HG03159 (cell line): Measurements from ENCODE around the gene NATD1.

Experiments used
- ATAC-seq: cut with Tn5 transposase; IDR thresholded peaks from one replicate; pipeline ENCODE4 v1.9.1; 2021; ENCODE audit warnings: mild to moderate bottlenecking, moderate library complexity; ENCODE audit not compliant: unreplicated experiment

NATD1 gene

DNA sequence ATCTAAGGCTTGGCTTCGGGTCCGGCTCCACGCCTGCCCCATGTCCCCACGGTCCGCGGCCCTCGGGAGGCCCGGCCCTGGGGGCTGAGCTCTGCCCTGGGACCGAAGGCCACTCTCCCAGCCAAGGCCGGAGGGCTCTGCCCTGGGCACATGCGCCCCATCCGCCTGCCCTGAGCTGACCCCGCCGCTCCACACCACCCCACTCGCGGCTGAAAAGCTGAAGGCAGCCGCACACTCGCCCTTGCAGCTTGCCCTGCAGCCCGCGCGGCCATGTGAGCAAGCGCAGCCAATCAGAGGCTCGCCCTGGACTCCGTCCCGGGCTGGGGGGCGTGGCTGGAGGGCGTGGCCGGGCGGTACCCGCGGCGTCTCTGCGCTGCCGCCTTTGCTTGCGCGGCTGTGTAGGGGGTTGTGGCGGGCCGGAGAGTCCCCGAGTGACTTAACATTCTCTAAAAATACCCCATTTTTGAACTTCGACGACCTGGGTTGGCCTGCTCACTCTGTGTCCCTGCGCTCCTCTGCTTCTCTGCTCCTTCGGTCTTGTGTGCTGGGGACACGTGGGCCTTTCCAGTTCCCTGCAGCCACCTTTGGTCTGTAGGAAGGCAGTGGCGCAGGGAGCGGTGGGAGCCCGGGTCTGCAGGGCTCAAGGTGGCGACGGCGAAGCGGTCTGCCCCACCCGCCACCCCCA lies 22.5 kb upstream of the NATD1 start:
- ATAC-seq, result peak; percentile 90

- no peak for ATAC-seq
Measured at GRCh38 chr17:21275047-21275578, 21.9 kb upstream of the NATD1 start.

- ATAC-seq, result no peak
Measured at GRCh38 chr17:21272881-21273792, 19.9 kb upstream of the NATD1 start.

DNA sequence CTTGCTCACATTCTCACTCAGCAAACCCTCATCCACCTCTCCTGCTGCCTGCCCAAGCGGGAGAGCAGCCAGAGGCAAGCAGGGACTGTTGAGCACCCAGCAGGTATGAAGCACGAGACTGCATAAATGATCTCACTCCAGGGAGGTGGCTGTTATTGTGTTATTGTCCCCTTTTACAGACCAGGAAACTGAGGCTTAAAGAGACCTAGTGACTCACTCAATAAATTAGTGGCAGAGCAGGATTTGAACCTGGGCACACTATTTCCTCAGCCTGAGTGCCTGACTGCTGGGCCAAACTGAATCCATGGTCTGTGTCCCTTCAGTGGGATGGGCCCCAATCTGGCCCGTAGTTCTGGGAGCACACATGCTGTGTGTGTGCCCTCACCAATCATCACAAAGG lies 19.0 kb upstream of the NATD1 start:
- no peak for ATAC-seq

DNA sequence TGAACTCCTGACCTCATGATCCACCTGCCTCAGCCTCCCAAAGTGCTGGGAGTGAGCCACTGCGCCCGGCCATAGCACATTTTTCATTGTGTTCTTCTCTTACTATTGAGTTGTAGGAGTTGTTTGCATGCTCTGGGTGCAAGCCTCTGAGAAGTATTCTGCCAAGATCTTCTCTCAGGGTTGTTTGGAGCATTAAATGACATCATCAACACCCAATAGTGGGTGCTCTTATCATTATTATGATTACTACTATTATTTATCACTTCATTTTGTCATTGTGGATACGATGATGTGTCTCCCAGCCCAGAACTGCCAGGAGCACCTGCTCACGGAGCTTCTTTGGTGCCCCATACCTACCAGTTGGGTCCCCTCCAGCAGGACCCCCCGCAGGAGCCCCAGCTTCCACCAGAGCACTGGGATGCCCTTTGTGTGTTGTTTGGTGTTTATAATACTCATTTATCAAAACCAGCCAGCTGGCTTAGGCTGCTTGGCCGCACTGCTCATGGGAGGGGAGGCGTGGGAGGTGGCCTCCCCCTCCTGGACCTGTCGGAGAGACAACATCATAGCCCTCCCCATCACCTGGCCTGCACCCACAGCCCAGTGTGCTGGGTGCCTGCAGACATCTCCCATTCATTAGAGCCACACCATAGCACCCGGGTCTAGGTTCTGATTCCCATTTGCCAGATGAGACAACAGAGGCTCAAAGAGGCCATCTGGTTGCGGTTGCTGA lies 18.4 kb upstream of the NATD1 start:
- no peak for ATAC-seq

DNA sequence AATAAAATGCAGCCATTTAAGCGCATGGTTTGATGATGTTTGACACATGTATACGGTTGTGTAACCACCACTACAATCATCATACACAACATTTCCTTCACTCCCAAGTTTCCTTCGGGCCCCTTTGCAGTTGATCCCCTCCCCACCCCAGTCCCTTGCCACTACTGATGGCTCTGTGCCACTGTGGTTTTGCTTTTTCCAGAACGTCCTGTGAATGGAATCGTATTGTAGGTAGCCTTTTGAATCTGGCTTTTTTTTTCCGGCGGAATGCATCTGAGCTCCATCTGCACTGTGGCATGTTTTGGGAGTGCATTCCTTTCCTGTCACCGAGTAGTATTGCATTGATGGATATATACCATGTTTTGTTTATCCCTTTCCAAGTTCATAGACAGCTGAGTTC lies 16.2 kb upstream of the NATD1 start:
- ATAC-seq, result no peak

DNA sequence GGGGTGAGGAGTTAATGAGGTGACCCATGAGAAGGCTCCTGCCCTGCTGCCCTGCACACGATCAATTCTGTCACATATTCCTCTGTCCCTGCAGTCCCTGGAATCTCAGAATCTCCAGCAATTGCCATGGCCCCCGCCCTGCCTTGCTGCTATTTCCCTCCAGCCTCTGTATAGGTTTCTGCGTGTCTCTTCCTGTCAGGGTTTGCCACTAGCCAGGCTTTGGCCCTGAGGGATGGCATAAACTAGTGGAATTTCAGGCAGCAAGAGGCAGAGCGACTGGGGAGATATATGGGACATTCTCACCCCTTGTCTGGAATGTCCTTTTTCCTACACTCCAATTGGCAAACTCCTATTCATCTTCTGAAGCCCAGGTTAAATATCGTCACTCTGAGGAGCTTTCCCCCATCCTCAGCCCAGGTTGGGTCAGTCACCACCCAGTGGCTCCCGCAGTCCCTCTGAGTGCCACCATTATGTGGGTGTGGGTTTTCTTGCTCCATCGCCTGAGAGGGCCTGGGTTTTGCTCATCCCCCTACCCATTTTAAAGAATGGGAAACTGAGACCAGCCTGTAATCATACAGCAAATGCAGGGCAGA lies 15.5 kb upstream of the NATD1 start:
- ATAC-seq, result no peak

- no peak for ATAC-seq
Measured at GRCh38 chr17:21263376-21263775, 10.2 kb upstream of the NATD1 start.

DNA sequence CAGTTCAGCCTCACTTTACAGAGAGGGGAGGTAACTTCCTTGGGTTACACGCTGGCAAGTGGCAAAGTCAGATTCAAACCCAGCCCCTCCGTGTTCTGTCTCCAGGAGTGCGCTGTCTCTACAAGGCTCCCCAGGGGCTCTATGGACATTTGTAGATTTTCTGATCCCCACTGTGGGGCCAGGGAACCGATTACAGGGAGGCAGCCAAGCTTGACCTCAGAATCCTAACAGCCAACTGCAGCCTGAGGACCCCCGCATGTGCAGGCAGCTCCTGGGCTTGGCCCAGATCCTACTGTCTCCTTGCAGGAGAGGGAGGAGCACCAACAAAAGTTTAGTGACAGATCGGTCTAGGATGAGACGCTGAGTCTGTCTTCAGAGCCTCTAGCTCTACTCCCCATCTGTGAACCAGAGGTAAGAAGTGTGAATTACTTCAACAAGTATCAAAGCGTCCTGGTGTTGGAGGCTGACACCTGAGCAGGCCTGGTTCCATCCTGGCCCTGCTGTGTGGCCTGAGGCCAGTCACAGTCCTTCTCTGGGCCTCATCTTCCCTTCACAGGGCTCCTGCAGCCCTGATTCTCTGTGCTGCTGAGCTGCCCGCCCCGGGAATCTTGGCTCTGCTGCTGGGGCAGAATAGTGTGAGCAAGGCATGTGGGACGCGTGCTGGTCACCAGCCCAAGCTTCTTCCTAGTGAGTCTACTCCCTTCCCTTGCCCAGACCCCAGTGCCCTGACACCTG lies 9.2 kb upstream of the NATD1 start:
- ATAC-seq, result no peak

DNA sequence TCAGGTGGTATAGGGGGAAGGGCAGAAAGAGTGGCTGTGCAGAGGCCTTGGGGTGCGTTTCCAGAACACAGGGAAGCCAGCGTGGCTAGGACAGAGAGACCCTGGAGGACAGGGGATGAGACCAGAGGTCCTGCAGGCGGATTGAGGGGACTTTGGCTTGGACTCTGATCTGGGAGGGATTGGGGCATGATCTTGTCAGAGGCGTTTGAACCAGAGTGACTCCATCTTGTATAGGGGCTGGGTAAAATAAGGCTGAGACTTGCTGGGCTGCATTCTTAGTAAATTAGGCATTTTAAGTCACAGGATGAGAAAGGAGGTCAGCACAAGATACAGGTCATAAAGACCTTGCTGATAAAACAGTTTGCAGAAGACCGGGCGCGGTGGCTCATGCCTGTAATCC lies 5.4 kb upstream of the NATD1 start:
- ATAC-seq, result no peak

DNA sequence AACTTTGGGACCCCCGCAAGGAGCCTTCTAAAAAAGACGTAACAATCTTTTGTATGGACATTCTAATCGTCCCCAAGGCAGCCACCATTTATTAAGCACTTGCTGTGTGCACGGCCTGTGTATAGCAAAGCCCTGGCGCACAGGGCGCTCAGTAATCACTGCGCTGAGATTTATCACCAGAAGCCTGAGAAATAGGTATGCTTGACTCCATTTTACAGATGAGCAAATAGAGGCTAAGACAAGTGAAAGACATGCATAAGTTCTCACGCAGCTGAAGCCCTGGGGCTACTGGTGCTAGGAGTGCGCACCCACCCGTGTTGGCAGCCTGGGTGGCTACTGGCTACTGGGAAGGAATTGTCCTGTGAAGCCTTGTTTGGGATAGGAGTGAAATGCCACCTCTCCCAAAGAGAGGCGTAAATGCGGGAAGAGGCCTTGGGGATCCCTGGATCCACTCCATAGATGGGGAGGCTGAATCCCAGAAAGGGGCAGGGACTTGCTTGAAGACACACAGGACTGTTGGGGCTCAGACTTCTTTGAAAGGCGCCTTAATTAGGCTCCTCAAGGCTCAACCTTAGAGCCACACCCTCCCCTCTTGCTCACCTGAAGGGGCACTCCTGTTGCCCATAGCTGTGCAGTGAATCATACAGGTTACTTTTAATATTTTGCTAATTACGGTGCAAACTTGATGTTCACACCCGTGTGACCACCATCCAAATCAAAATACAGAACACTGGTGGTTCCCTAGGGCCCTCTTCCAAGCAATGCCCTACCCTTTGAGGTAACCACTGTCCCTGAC lies 634 bp upstream of the NATD1 start:
- no peak for ATAC-seq

- no peak for ATAC-seq
Measured at GRCh38 chr17:21252289-21252795, 868 bp downstream of the NATD1 start.

- ATAC-seq, result no peak
Measured at GRCh38 chr17:21251337-21252010, 1.7 kb downstream of the NATD1 start.

- ATAC-seq, result no peak
Measured at GRCh38 chr17:21250854-21251253, 2.4 kb downstream of the NATD1 start.

GRCh38 chr17:21249920-21250703 lies 3.1 kb downstream of the NATD1 start:
- no peak for ATAC-seq

DNA sequence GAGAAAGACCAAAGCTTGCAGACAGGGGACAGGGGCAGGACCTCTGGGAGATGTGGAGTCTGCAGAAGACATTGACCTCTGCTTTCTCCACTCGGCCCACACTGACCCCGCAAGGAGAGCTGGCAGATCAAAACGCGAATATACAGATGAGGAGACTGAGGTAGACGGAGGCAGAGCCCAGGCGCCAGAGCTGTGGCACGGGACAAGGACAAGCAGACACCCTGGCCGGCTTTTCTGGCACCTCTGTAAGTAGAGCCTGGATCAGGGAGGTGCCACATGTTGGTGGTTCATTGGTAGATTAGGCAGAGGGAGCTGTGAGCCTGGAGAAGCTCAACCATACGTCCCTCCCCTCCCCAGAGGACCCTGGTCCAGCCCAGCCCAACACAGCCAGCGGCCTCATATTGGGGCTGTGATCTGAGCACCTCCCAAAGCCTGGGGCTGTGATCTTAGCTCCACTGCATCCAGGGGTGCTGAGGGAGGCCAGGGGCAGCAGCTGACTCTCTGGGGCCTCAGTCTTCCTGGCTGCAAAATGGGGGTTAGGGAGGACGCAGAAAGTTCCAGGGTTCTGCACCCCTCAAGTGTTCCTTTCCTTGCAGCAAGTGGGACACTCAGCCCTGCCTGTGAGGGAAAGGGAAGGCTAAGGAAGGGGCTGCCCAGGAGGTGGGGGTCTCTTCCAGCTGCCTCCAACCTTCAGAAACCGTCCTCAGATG lies 4.0 kb downstream of the NATD1 start:
- no peak for ATAC-seq

GRCh38 chr17:21248500-21248899 lies 4.7 kb downstream of the NATD1 start:
- no peak for ATAC-seq
